HepG2 (cell line): ENCODE results near the gene LAMTOR2. TPM values are rescaled to one million over a fixed set of nuclear protein-coding genes. Genes with fewer than 3 reads are reported as not detected.

Source experiments
- CEBPB ChIP-seq: IDR thresholded peaks from 2 replicates; pipeline ENCODE4 v1.6.1; 2011; ENCODE audit warnings: low read depth, low read length, improper control_type of control experiment, borderline replicate concordance
- DZIP1 ChIP-seq: sonication (generic); formaldehyde crosslinking; IDR thresholded peaks from 2 replicates; pipeline ENCODE4 v1.5.0; 2020; ENCODE audit warnings: mild to moderate bottlenecking, missing genetic modification reagents
- MEIS2 ChIP-seq: sonication (generic); formaldehyde crosslinking; IDR thresholded peaks from 2 replicates; pipeline ENCODE4 v1.9.0; 2021; ENCODE audit warnings: mild to moderate bottlenecking, missing genetic modification reagents
- MIXL1 ChIP-seq: IDR thresholded peaks from 2 replicates; pipeline ENCODE4 v1.6.1; 2016
- NR1H2 ChIP-seq: sonication (generic); formaldehyde crosslinking; IDR thresholded peaks from 2 replicates; pipeline ENCODE4 v1.8.1; 2022; ENCODE audit warnings: low read depth, missing genetic modification reagents, borderline replicate concordance
- PAXIP1 ChIP-seq: sonication (generic); formaldehyde crosslinking; conservative IDR thresholded peaks from 2 replicates; pipeline ENCODE4 v1.4.0; 2020; ENCODE audit warnings: mild to moderate bottlenecking, missing genetic modification reagents, moderate library complexity
- RARG ChIP-seq: sonication (generic); formaldehyde crosslinking; IDR thresholded peaks from 2 replicates; pipeline ENCODE4 v1.4.0; 2020; ENCODE audit warnings: low read depth, mild to moderate bottlenecking, missing genetic modification reagents
- SATB2 ChIP-seq: sonication (generic); formaldehyde crosslinking; IDR thresholded peaks from 2 replicates; pipeline ENCODE4 v1.5.0; 2020; ENCODE audit warnings: missing genetic modification reagents
- SIN3A ChIP-seq: IDR thresholded peaks from 2 replicates; pipeline ENCODE4 v1.6.1; 2011; ENCODE audit warnings: low read depth, mild to moderate bottlenecking, control low read depth, low read length, borderline replicate concordance
- TEAD2 ChIP-seq: sonication (generic); formaldehyde crosslinking; IDR thresholded peaks from 2 replicates; pipeline ENCODE4 v1.9.0; 2021; ENCODE audit warnings: missing genetic modification reagents
- TEAD3 ChIP-seq: optimal IDR thresholded peaks from 2 replicates; pipeline ENCODE3; 2016; ENCODE audit warnings: borderline replicate concordance
- TFE3 ChIP-seq: IDR thresholded peaks from 2 replicates; pipeline ENCODE4 v1.6.1; 2016
- YY1 ChIP-seq: IDR thresholded peaks from 2 replicates; pipeline ENCODE4 v1.6.1; 2011; ENCODE audit warnings: low read length, low read depth, moderate library complexity, mild to moderate bottlenecking; ENCODE audit not compliant: insufficient read depth, insufficient replicate concordance
- ZBTB43 ChIP-seq: sonication (generic); formaldehyde crosslinking; conservative IDR thresholded peaks from 2 replicates; pipeline ENCODE4 v1.4.0; 2020; ENCODE audit warnings: missing genetic modification reagents
- ZNF329 ChIP-seq: sonication (generic); formaldehyde crosslinking; IDR thresholded peaks from 2 replicates; pipeline ENCODE4 v1.9.0; 2021; ENCODE audit warnings: low read depth, mild to moderate bottlenecking, missing genetic modification reagents
- ZNF607 ChIP-seq: sonication (generic); formaldehyde crosslinking; IDR thresholded peaks from 2 replicates; pipeline ENCODE4 v1.5.1; 2020; ENCODE audit warnings: missing genetic modification reagents, mild to moderate bottlenecking, borderline replicate concordance
- ZNF710 ChIP-seq: sonication (generic); formaldehyde crosslinking; IDR thresholded peaks from 2 replicates; pipeline ENCODE4 v1.5.0; 2020; ENCODE audit warnings: mild to moderate bottlenecking, missing genetic modification reagents, borderline replicate concordance
- polyA plus RNA-seq, 8 experiments: library from polyadenylated mRNA; depleted of rRNA in 3 of 8; stranded (reverse) in 7 of 8; unstranded in 1 of 8; fragments of >200 nt; fragmentation: Illumina TruSeq in 4 of 8; extraction: Trizol in 4 of 8; gene quantifications; 2 replicates each; pipeline versions ENCODE4 v1.2.1 to v1.2.3, GENCODE V29; 2011 to 2016; ENCODE audit warnings: low read depth in 4 of 8, missing spikeins in 1 of 8, mixed read lengths in 1 of 8; ENCODE audit not compliant: insufficient read depth in 1 of 8
- total RNA-seq, 5 experiments: library from RNA; depleted of rRNA; stranded (reverse); fragments of >200 nt; fragmentation: Illumina TruSeq; extraction: Trizol; gene quantifications; 2 replicates each; pipeline ENCODE4 v1.2.3, GENCODE V29; 2016; ENCODE audit warnings: low read depth in 1 of 5

The LAMTOR2 gene
- total and polyA plus RNA-seq, 2 of the 13 experiments (the other 11 are each of a cell fraction or from before 2014, with no cell fraction given) = 36.5 to 66.4 TPM

GRCh38 chr1:156104861-156105832 is 50.6 kb downstream of the LAMTOR2 start (continued):
- TF ChIP-seq ZBTB43 (CRISPR knock-in tag) (no peak), TEAD2 (CRISPR knock-in tag) (no peak), TFE3 (CRISPR knock-in tag) (no peak), ZNF710 (CRISPR knock-in tag) (0 out of 2 replicates have a peak, but pooled peaks have one; percentile 26), TEAD3 (CRISPR knock-in tag) (no peak), ZNF607 (CRISPR knock-in tag) (no peak), RARG (CRISPR knock-in tag) (no peak), SIN3A (0 out of 2 replicates have a peak, but pooled peaks have one; percentile 16), ZNF329 (CRISPR knock-in tag) (no peak), YY1 (peak; percentile 7), SATB2 (CRISPR knock-in tag) (no peak), CEBPB (no peak), DZIP1 (CRISPR knock-in tag) (peak; percentile 76; the same call in 1 of the 2 replicates), MIXL1 (no peak), MEIS2 (no peak), NR1H2 (no peak), PAXIP1 (0 out of 2 replicates have a peak, but pooled peaks have one; percentile 28)
